Astrocyte (in vitro differentiated cells and primary cell): ENCODE data around the gene PSMD12.

ENCODE experiments used
- EZH2 ChIP-seq: IDR thresholded peaks from 2 replicates; pipeline ENCODE4 v1.6.1; 2012; ENCODE audit warnings: mild to moderate bottlenecking, low read length, inconsistent platforms; ENCODE audit not compliant: insufficient read depth
- TF ChIP-seq, protein P1 (sequence below): IDR thresholded peaks from 2 replicates; pipeline ENCODE4 v1.5.1; 2011; ENCODE audit warnings: low read depth, mild to moderate bottlenecking, inconsistent platforms, low read length, moderate library complexity; ENCODE audit not compliant: insufficient read depth

DNA sequence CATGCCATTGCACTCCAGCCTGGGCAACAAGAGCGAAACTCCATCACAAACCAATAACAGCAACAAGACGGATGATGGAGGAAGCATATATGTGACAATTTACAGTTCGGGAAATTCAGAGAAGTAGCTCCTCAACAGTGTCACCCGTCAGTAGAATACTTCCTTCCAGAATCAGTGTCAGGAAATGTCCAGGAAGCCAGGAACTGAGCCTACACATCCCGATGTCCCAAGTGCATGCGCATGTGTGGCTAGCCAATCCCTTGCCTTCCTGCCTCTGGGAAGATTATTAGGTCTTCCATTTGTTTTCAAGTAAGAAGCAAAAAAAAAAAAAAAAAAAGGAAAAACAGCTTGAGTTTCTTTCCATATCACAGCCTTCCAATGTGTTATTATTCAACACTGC, 9.3 kb upstream of the PSMD12 start:
- TF ChIP-seq, protein P1, sequence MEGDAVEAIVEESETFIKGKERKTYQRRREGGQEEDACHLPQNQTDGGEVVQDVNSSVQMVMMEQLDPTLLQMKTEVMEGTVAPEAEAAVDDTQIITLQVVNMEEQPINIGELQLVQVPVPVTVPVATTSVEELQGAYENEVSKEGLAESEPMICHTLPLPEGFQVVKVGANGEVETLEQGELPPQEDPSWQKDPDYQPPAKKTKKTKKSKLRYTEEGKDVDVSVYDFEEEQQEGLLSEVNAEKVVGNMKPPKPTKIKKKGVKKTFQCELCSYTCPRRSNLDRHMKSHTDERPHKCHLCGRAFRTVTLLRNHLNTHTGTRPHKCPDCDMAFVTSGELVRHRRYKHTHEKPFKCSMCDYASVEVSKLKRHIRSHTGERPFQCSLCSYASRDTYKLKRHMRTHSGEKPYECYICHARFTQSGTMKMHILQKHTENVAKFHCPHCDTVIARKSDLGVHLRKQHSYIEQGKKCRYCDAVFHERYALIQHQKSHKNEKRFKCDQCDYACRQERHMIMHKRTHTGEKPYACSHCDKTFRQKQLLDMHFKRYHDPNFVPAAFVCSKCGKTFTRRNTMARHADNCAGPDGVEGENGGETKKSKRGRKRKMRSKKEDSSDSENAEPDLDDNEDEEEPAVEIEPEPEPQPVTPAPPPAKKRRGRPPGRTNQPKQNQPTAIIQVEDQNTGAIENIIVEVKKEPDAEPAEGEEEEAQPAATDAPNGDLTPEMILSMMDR = no peak
- no peak for TF ChIP-seq EZH2
